Mammary epithelial cell (primary cell): Measurements from ENCODE around the gene AKT1.

Experiments used
- CTCF ChIP-seq, 2 donors: IDR thresholded peaks in 1 of 2; conservative IDR thresholded peaks in 1 of 2; 2 replicates each; pipeline ENCODE4 v1.5.1; 2011 to 2012; ENCODE audit warnings: inconsistent platforms in 2 of 2, low read length in 2 of 2, mild to moderate bottlenecking in 2 of 2, control low read depth in 1 of 2, low read depth in 1 of 2; ENCODE audit not compliant: insufficient read depth in 1 of 2; ENCODE audit errors: extremely low read depth in 1 of 2
- EZH2 ChIP-seq: IDR thresholded peaks from 2 replicates; pipeline ENCODE4 v1.6.1; 2012; ENCODE audit warnings: low read length, inconsistent platforms, borderline replicate concordance

GRCh38 chr14:104767634-104767918 is 28.0 kb downstream of the AKT1 start:
- TF ChIP-seq CTCF (conservative IDR thresholded peaks at IDR 0.05 in 1 of 2, IDR thresholded peaks at IDR 0.05 in 1 of 2; ENCODE audit: extremely low read depth in 1 of 2, insufficient read depth in 1 of 2, low read depth in 1 of 2, low read length in 2 of 2) (no peak), EZH2 (no peak)
